Endometrial microvascular endothelial cells (primary cell): ENCODE measurements around the gene ACTL7A. TPM values are rescaled to one million over a fixed set of nuclear protein-coding genes. Genes with fewer than 3 reads are reported as not detected.
"Not testable (repeated sequence)": the region's sequence is repeated elsewhere in the genome, so short reads cannot be mapped to it uniquely, and the experiment has no call there.

Experiments
- in situ Hi-C: cut with HindIII; loops from 2 replicates; pipeline ENCODE4 v1.10.0; 2017; ENCODE audit warnings: low sequenced_read_pairs, low pct_unique_long_range_greater_than_20kb; ENCODE audit errors: inconsistent ontology term
- total RNA-seq: library from RNA; depleted of rRNA; stranded (reverse); fragments of >200 nt; gene quantifications from one replicate; pipeline ENCODE4 v1.2.3, GENCODE V29; 2015; ENCODE audit errors: inconsistent ontology term

Gene ACTL7A
- total RNA-seq, 1 donor from 2014 or later = not detected

DNA sequence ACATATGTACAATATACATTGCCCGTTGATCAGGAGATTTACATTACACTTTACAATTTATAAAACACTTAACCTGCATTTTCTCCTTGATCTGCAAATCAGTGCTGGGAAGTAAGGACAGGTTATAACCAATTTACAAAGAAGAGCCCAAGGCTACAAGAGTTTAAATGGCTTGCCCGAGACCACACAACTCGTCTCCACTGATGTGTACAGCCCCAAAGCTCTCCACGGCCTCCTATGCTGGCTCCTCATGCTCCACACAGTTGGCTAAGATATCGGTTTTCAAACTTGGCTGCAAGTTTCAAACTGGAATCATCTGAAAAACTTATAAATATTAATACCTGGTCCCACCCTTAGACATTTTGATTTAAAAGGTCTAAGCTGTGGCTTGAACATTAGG, 16.6 kb upstream of the ACTL7A start:
- in situ Hi-C loops = no loop called here

DNA sequence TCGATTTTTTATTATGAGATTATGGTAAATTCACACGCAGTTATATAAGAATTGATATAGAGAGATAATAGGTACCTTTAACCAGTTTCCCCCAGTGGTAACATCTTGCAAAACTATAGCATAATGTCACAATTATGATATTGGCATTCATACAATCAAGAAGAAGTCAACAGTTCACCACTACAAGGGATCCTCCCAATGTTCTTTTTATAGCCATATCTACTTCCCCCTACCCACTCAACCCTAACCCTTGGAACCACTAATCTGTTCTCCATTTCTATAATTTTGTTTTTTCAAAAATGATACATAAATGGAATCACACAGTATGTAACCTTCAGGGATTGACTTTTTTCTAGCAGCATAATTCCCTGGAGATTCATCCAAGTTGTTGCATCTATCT, 16.1 kb upstream of the ACTL7A start:
- in situ Hi-C loops = no loop called here

DNA sequence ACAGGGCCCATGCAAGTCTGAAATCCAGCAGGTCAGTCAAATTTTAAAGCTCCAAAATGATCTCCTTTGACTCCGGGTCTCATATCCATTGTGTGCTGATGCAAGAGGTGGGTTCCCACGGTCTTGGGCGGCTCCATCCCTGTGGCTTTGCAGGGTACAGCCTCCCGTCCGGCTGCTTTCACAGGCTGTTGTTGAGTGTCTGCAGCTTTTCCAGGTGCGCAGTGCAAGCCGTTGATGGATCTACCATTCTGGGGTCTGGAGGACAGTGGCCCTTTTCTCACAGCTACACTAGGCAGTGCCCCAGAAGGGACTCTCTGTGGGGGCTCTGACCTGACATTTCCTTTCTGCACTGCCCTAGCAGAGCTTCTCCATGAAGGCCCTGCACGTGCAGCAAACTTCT, 13.8 kb upstream of the ACTL7A start:
- in situ Hi-C loops = not testable (repeated sequence)

DNA sequence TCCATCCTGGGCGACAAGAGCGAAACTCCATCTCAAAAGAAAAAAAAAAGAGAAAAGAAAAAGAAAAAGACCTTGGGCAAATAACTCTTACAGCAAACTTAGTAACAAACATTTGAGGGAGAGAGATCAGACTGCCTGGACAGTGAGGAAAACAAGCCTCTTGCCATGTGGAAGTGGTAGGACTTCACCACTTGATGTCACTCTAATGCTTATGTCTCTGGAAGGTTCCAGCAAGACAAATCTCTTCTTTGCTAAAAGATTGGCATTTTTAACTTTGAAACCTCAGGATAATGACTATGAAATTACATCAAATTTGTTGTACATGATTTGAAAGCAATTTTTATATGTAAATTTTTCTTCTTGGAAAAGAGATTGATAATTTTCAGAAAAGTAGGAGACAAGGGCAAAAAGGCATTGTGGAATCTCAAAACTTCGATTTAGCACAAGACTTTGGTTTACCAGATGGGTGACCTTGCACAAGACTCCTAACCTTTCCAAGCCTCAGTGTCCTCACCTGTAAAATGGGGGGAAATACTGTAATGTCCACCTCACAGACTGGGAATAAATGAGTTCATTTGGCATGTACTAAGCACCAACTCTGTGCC, 11.7 kb upstream of the ACTL7A start:
- in situ Hi-C loops = no loop called here

DNA sequence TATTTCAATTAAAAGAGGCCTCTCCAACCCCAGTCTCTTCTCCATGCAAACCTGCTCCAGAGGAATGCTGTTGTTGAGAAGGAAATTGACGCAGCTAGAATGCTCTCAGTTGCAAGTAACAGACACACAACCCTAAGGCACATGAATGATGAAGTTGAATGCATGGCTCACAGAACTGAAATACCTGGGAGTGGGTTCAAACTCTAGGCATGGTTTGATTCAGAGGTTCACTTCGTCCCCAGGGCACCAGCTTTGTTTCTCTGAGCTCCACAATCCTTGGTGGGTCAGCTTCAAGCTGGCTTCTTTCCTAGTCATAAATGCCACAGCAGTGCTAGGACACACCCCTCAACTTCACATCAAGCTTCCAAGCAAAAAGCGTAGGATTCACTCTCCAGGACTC, 10.9 kb upstream of the ACTL7A start:
- in situ Hi-C loops = no loop called here

DNA sequence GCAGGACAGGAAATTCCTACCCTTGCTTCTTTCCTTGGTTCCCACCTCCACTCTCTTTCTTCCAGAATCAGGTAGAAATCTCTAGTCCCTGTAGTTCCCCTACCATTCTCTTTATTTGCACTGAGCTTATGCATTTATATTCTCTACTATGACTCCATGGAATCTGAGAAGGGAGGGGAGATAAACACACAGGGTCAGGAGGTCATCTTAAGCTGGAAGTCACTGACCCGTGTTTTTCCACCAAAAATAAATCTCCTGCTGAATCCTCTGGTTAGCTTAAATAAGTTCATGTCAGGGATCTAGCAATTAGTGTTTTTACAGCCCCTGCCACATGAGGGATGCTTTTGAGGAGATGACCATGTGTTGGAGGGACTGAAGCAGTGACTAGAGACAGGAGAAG, 10.0 kb upstream of the ACTL7A start:
- in situ Hi-C loops = no loop called here

DNA sequence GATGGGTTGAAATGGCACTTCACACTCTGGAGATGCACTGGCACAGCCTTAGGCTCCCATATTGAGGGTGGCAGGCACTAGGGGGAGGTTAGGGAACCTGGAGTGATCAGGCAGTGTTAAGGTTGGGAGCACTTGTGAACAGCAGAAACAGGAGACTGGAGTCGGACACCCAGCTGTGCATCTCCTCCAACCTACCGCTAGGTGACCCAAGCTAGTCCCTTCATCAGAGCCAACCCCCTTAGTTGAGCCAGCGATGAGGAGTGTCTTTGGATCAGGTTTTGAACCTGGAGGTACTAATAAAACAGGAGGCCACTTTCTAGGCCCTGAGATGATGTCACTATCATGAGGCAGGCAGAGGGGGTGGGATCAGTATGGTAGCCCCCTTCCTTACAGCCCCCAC, 8.0 kb upstream of the ACTL7A start:
- in situ Hi-C loops = no loop called here

DNA sequence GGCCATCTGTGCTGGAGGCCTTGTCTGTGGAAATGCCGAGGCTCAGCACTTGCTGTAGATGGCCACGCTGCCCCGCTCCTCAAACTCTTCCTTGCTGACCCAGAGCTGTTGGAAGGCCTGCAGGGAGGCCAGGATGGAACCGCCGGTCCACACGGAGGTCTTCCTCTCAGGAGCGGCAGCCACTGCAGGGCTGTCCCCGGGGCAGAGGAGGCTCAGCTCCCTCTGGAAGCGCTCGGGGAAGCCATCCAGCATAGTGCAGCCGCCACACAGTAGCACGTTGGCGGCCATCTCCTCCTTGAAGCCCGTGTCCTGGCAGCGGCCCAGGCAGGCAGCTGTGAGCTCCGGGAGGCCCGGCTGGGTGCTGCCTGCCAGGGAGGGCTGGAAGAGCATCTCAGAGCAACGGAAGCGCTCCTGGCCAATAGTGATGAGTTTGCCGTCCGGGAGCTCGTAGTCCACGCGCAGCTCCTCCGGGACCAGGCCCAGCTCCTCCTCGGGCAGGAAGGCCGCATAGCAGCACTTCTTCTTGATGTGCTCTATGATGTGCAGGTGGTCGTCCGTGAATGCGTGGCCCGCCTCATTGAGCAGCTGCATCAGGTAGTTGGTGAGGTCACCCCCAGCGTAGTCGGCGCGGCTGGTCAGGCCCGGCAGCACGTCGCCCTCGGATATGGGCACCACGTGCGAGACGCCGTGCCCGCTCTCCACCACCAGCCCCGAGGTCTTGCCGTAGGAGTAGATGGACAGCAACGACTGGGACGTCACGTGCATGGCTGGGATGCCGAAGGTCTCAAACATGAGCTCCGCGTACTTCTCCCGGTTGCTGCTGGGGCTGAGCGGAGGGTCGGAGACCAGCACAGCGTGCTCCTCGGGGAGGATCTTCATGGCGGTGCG, 7.2 kb upstream of the ACTL7A start:
- in situ Hi-C loops = no loop called here

DNA sequence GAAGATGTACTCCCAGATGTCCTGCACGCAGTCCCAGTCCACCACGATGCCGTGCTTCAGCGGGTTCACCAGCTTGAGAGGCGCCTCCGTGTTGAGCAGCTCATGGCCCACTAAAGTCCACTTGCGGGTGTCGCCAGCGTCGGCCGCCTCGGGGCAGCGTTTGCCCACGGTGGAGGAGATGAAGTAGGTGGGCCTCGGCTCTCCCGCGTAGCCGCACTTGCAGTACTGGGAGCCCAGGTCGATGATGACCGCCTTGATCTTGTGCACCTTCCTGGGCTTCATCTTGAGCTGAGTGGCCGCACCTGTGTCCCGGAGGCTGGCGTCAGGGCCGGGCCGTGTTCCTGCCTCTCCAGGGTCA, 6.6 kb upstream of the ACTL7A start:
- in situ Hi-C loops = no loop called here

DNA sequence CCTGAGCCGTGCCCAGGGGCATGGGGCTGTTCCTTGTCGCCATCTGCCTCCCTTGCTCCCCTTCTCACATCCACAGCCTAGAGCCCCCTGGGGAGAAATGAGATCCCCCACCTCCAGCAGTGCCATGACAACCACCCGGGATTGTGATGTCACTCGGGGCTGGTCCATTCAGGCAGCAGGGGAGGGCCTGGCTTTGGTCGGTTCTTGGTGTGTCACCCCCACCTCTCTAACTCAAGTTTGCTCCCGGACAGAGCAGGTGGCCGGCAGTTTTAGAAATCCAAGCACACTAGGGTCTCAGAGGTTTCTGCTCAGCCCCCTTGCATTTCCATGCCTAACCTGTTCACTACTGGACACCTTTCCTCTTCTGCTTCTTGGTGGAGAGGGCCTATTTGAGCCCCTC, 6.2 kb upstream of the ACTL7A start, which contains the start of gene ACTL7B:
Gene ACTL7B, minus strand, starts transcription at position 99 of the 400 bp plus-strand sequence. Its CDS starts 56 bp downstream, at position 43.
- in situ Hi-C loops = no loop called here

DNA sequence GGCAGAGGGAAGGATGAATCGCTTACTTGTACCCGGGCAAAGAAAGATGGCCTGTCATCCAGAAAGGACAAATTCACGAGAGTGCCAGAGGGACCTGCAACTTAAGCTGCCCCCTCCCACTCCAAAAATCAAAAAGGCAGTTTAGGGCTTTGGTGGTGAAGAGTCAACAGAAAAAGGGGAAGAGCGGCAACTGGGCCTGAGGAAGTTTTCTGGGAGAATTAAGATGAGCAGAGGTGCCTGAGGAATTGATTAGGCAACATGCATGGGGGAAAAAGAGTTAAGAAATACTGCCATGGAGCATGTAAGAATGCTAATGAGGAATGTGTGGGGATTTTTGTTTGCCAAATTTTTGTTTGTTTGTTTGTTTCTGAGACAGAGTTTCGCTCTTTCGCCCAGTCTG, 4.5 kb upstream of the ACTL7A start:
- in situ Hi-C loops = no loop called here

DNA sequence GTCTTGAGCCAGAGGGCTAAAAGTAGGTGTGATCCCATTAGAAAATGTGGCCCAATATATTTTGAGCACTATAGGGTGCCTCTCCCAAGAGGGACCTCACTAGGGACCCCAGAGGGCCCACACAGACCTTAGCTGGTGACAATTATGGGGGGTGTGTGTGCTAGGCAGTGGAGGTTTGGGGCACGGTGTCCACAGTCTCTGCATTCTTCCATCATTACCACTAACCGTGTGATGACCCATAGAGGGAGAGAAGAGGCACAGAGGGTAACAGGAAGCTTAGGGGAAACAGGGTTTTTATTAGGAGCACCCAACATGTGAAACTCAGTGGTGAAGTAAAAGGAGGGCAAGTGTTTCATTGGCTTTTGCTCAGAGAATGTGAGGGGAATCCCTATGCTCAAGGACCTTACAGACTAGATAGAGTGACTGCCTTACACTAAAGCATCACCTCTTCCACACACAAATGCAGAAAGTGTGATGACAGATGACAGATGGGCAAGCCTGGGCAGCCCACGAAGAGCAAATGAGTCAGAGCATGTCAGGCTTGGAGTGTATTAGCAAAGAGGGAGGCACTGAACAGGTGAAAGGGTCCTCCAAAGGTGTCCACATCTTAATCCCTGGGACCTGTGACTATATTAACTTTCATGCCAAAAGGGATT, 2.5 kb upstream of the ACTL7A start:
- in situ Hi-C loops = no loop called here

DNA sequence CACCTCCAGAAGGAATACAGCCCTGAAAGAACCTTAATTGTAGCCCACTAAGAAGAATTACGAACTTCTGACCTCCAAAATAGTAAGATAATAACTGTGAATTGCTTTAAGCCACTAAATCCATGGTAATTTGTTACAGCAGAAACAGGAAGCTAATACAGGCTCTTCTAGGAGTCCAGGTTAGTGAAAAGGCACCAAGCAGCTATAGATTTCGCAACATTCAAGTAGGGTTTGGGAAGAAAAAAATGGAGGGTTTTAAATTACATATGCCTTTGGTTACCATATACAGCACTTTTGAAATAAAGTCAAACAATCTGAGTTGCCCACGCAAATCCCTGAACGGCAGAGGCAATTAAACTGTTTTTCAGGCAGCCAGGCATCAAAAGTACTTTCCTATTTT, 1.7 kb upstream of the ACTL7A start:
- in situ Hi-C loops = no loop called here

DNA sequence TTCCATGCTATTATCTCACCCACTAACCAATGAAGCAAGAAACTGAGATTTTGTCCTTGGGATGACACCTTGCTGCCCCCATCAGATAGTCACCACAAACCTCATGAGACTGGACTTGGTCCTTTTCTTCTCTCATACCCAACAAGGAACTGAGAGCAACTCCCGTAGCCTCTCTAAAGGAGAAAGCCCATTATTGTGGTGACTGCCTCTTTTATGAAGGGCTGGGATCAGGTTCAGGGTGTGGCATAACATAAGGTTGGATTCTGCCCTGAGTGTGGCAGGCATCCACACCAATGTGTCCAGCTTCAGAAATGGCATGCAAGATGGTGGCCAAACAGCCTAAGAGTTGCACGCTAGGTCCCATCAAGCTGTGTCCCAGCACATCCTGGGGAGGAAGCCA, 1.3 kb upstream of the ACTL7A start:
- in situ Hi-C loops = no loop called here

DNA sequence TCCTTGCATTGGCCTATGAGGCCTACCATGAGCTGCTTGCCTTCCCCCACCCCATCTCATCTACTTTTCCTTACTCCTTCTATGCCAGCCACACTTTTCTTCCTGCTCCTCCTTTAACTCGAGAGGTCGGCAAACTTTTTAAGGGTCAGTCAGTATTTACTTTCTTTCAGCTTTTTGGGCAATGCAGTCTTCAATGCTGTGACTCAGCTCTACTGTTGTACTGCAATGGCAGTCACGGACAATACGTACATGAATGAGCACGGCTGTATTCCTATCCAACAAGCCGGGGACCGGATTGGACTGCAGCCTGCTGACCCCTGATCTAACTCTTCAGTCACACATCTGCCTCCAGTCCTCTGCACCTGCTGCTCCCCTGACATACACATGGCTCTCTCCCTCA, 602 bp upstream of the ACTL7A start:
- in situ Hi-C loops = no loop called here

DNA sequence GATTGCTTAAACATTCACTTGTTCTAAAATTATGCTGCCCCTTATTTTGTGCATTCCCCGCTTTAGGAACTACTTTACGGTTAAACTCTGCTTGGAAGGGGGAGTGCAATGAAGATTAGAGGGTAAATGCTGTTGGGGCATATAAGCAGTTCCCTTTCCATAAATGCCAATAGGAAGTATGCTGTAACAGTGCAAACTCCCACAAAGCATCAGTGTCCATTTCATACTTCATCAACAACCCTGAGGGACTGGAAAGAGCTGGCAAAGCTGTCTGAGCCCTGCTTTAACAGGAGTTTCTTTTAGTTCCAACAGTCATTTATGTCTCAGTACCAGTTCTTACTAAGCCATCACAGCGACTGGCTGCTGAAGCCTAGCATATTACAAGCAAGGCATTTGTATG, 1.8 kb downstream of the ACTL7A start:
- in situ Hi-C loops = no loop called here

DNA sequence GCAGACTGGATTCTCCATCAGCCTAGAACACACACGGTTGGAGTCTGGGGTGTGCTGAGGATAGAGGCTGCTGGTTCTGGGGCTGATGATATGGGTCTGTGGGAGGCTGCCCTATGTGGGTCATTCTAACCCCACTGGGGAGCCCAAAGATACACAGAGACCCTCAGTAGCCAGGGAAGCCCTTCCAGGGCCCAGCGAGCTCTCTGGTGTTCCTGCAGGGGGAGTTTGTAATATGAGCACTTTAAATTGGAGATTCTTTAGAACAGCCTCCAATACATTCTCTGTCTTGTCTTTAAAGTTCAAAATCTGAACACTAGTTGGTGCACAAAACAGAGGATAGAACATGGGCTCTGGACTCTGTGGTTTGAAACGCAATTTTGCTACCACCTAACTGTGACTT, 2.4 kb downstream of the ACTL7A start:
- in situ Hi-C loops = no loop called here

DNA sequence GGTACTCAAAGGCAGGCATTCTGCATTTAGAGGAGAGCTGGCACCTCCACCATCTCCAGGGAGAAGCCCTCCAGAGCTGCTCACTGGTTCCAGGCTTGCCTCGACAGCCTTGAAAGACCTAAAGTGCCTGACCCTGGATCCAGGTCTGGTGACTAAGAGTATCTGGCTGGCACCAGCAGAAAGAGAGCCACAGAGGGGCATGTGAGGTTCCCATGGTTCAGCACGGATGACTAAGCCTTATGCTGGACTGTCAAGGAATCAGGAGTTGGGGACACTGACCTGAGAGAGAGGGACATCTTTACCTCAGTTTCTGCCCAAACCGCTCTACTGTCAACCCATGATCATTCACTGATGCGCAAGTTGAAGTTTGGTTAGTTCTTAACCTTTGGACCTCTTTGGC, 3.0 kb downstream of the ACTL7A start:
- in situ Hi-C loops = no loop called here

DNA sequence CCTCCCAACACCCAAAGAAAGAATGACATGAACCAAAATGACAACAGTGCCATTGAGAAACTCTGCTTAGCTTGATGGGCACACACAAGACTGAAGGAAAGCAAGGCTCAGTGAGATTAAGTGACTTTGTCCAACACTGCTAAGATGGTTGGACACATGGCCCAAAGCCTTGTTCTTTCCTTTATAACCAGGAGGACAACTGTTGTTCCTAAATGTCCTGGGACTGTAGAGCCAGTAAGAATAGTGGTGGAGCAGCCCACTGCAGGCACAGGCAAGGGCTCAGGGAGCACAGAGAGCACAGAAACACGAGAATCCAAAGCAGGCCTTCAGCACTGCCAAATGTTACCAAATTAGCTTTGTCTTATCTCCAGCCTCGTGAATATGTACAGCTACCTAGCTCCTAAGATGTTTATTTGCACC, 3.9 kb downstream of the ACTL7A start:
- in situ Hi-C loops = no loop called here

DNA sequence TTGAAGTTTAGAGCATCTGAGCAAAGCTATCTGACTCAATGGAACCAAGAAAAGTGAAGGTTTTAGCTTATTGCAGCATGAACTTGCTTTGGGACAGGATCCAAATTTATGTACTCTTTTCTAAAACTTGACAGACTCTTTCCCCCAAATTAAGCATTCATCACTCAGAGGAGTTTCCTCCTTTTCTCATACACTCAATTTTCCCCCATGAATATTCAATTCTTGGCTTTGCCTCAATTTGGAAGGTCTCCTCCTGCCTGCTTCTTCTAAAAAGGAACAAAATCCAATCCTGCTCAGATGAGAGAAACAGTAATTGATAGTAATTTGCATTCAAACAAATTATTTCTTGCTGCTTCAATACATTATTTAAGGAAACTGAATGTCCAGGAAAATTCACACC, 5.0 kb downstream of the ACTL7A start:
- in situ Hi-C loops = no loop called here
